GM12872 (cell line): Measurements from ENCODE around the gene NAV2.

ENCODE experiments used
- TF ChIP-seq, protein P1 (sequence below): IDR thresholded peaks from 3 replicates; pipeline ENCODE4 v1.5.1; 2011; ENCODE audit warnings: low read depth, mild to moderate bottlenecking, low read length, moderate library complexity; ENCODE audit not compliant: insufficient read depth

Gene NAV2

GRCh38 chr11:19846654-19847305 is 134.1 kb downstream of the NAV2 start:
- TF ChIP-seq, protein P1, sequence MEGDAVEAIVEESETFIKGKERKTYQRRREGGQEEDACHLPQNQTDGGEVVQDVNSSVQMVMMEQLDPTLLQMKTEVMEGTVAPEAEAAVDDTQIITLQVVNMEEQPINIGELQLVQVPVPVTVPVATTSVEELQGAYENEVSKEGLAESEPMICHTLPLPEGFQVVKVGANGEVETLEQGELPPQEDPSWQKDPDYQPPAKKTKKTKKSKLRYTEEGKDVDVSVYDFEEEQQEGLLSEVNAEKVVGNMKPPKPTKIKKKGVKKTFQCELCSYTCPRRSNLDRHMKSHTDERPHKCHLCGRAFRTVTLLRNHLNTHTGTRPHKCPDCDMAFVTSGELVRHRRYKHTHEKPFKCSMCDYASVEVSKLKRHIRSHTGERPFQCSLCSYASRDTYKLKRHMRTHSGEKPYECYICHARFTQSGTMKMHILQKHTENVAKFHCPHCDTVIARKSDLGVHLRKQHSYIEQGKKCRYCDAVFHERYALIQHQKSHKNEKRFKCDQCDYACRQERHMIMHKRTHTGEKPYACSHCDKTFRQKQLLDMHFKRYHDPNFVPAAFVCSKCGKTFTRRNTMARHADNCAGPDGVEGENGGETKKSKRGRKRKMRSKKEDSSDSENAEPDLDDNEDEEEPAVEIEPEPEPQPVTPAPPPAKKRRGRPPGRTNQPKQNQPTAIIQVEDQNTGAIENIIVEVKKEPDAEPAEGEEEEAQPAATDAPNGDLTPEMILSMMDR: no peak

GRCh38 chr11:19848219-19848618 is 135.6 kb downstream of the NAV2 start:
- TF ChIP-seq, protein P1: no peak

DNA sequence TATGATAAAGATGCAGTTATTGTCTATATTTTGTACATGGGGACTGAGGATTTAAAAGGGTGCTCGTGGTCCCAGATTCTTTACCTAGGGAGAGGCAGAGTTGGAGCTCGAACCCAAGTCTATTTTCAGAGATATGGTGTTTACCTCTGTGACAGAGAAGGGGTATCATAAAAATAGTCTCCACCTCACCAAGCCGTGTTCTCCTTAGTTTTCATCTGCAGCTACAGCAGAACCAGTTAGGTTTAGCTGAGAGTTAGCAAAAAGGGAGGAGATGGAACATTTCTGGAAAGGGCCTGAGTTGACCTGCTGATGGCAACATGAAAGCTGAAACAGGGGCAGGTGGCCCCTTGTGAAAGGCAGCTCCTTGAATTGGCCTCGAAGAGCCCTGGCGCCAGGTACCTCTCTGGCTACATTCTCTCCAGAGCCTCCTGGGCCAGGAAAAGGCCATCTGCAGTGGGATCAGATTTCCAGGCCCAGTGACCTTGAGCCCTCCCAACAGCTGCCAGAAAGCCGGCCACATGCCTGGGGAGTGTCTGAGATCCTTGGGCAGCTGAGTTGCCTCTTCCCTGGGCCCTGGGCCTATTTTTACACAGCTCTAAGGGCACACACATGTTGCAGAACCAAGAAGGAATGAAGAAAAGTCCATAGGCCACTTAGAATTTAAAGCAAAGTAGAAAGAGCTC is 136.6 kb downstream of the NAV2 start:
- TF ChIP-seq, protein P1: no peak

DNA sequence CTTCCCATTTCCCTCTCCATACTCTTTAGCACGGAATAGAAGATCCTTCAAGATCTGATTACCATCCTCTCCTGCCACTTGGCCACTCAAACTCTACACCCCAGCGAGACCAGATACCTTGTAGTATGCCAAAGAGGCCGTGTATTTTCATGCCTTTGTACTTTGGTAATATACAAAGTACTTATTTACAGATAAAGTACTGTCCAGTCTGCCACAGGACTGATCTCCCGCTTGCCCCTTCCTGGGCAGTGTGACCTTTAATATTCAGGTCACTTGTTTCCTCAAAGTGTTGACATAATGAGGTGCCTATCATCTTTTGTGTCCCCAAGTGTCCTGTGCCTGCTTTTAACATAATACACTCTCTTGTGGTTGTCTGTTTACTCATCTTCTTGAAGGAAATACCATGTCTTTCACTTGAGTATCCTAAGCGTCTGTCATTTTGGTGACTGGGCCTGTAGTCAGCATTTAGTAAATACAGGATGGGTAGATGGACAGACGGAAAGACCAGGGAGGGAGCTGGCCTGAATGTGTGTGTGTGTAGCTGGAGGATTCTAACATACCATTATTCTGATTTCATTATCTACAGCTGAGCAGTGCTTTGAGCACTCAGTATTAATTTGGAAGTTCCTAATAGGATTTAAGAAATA is 137.4 kb downstream of the NAV2 start:
- TF ChIP-seq, protein P1: no peak

- TF ChIP-seq, protein P1: no peak
These were observed 139.7 kb downstream of the NAV2 start for GRCh38 chr11:19852288-19852687.

GRCh38 chr11:19853016-19853415 is 140.4 kb downstream of the NAV2 start:
- TF ChIP-seq, protein P1: no peak

DNA sequence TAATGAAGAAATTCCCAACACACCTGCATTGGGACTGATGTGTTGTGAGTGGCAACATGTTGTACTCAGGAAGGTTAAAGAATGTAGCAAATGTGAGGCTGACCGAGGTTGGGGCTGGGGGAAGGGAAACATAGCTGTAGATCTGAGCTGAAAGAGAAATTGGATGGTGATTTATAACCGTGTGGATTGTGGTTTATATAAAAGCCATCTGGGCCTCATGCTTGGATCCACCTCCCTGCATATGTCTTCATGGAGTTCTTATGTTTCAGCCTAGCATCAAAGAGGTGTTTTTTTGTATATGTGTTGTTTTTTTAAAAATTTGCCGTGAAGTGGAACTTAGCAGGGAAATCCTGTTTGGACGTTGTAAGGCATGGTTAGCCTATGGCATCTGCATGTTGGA is 141.3 kb downstream of the NAV2 start:
- TF ChIP-seq, protein P1: no peak
